H9 (cell line): ENCODE data around the gene SLC25A42. TPM values are rescaled to one million over a fixed set of nuclear protein-coding genes. Genes with fewer than 3 reads are reported as not detected.

Experiments
- DNase-seq: peaks from one replicate; pipeline ENCODE4 v3.0.0-alpha.2; 2017
- H2AFZ ChIP-seq: one replicate; pipeline ENCODE4 v1.6.1; 2013; ENCODE audit warnings: mild to moderate bottlenecking, low read length, control low read depth, moderate library complexity
- H2AK5ac ChIP-seq: 2 replicates; pipeline ENCODE4 v1.6.1; 2013; ENCODE audit warnings: low read length, control low read depth, mixed read lengths; ENCODE audit not compliant: insufficient read length
- H2BK120ac ChIP-seq: one replicate; pipeline ENCODE4 v1.6.1; 2013; ENCODE audit warnings: low read depth, mild to moderate bottlenecking, low read length, control low read depth, inconsistent platforms; ENCODE audit not compliant: poor library complexity, severe bottlenecking
- H2BK12ac ChIP-seq: 2 replicates; pipeline ENCODE4 v1.6.1; 2013; ENCODE audit warnings: low read length, control low read depth, mixed read lengths, low read depth; ENCODE audit not compliant: insufficient read length
- H2BK15ac ChIP-seq: 2 replicates; pipeline ENCODE4 v1.6.1; 2013; ENCODE audit warnings: low read depth, low read length, control low read depth
- H2BK20ac ChIP-seq: one replicate; pipeline ENCODE4 v1.6.1; 2013; ENCODE audit warnings: low read depth, mild to moderate bottlenecking, low read length, control low read depth, inconsistent platforms; ENCODE audit not compliant: poor library complexity, severe bottlenecking
- H2BK5ac ChIP-seq: 2 replicates; pipeline ENCODE4 v1.6.1; 2013; ENCODE audit warnings: low read length, control low read depth, mixed read lengths; ENCODE audit not compliant: insufficient read length
- H3K14ac ChIP-seq: 2 replicates; pipeline ENCODE4 v1.6.1; 2013; ENCODE audit warnings: low read length, control low read depth; ENCODE audit not compliant: insufficient read depth
- H3K18ac ChIP-seq: 2 replicates; pipeline ENCODE4 v1.6.1; 2013; ENCODE audit warnings: low read depth, mild to moderate bottlenecking, mixed read lengths, low read length, control low read depth; ENCODE audit not compliant: insufficient read length
- H3K23ac ChIP-seq: 2 replicates; pipeline ENCODE4 v1.6.1; 2013; ENCODE audit warnings: low read length, control low read depth, mixed read lengths, low read depth; ENCODE audit not compliant: insufficient read length
- H3K23me2 ChIP-seq: 2 replicates; pipeline ENCODE4 v1.6.1; 2013; ENCODE audit warnings: low read depth, mild to moderate bottlenecking, mixed read lengths, low read length, control low read depth; ENCODE audit not compliant: insufficient read length, poor library complexity, severe bottlenecking
- H3K27ac ChIP-seq: 2 replicates; pipeline ENCODE4 v1.5.1; 2013; ENCODE audit warnings: low read length, control low read depth, mixed read lengths, low read depth; ENCODE audit not compliant: insufficient read length
- H3K27me3 ChIP-seq: 2 replicates; pipeline ENCODE4 v1.6.1; 2013; ENCODE audit warnings: low read length, control low read depth, inconsistent platforms; ENCODE audit not compliant: insufficient read depth
- H3K4ac ChIP-seq: 2 replicates; pipeline ENCODE4 v1.6.1; 2013; ENCODE audit warnings: low read depth, mild to moderate bottlenecking, control low read depth, inconsistent platforms, low read length, moderate library complexity
- H3K4me1 ChIP-seq: 2 replicates; pipeline ENCODE4 v1.6.1; 2013; ENCODE audit warnings: low read length, control low read depth, inconsistent platforms; ENCODE audit not compliant: insufficient read depth
- H3K4me2 ChIP-seq: 2 replicates; pipeline ENCODE4 v1.6.1; 2013; ENCODE audit warnings: low read length, control low read depth, mixed read lengths; ENCODE audit not compliant: insufficient read length, insufficient read depth
- H3K56ac ChIP-seq: 2 replicates; pipeline ENCODE4 v1.6.1; 2013; ENCODE audit warnings: low read depth, mild to moderate bottlenecking, mixed read lengths, low read length, control low read depth; ENCODE audit not compliant: insufficient read length
- H3K79me1 ChIP-seq: 2 replicates; pipeline ENCODE4 v1.6.1; 2013; ENCODE audit warnings: low read depth, mild to moderate bottlenecking, moderate library complexity, low read length, control low read depth, inconsistent platforms; ENCODE audit not compliant: insufficient read depth, poor library complexity, severe bottlenecking
- H3K79me2 ChIP-seq: 2 replicates; pipeline ENCODE4 v1.6.1; 2013; ENCODE audit warnings: low read length, control low read depth, inconsistent platforms; ENCODE audit not compliant: insufficient read depth
- H3K9ac ChIP-seq: 2 replicates; pipeline ENCODE4 v1.6.1; 2013; ENCODE audit warnings: low read length, control low read depth, mixed read lengths; ENCODE audit not compliant: insufficient read length; ENCODE audit errors: extremely low read depth
- H3K9me3 ChIP-seq: one replicate; pipeline ENCODE4 v1.6.1; 2013; ENCODE audit warnings: low read depth, low read length, inconsistent platforms; ENCODE audit not compliant: control insufficient read depth
- H3T11ph ChIP-seq: one replicate; pipeline ENCODE4 v1.6.1; 2013; ENCODE audit warnings: mild to moderate bottlenecking, low read length, control low read depth, inconsistent platforms
- H4K20me1 ChIP-seq: one replicate; pipeline ENCODE4 v1.6.1; 2013; ENCODE audit not compliant: control insufficient read depth, insufficient read length, insufficient read depth
- H4K5ac ChIP-seq: 2 replicates; pipeline ENCODE4 v1.6.1; 2013; ENCODE audit warnings: low read depth, mild to moderate bottlenecking, mixed read lengths, low read length, control low read depth; ENCODE audit not compliant: insufficient read length
- H4K8ac ChIP-seq: replicated peaks from 2 replicates; pipeline ENCODE4 v1.6.1; 2013; ENCODE audit warnings: low read length, control low read depth, mixed read lengths, low read depth; ENCODE audit not compliant: insufficient read length
- H4K91ac ChIP-seq: 2 replicates; pipeline ENCODE4 v1.6.1; 2013; ENCODE audit warnings: low read depth, mild to moderate bottlenecking, moderate library complexity, mixed read lengths, low read length, control low read depth; ENCODE audit not compliant: insufficient read length
- H3K27ac Mint-ChIP-seq, 3 experiments: 2 replicates in 2 of 3; 3 replicates in 1 of 3; pipeline ENCODE4 v1.8.0; 2020 to 2021; ENCODE audit warnings: mixed read lengths in 3 of 3, mild to moderate bottlenecking in 1 of 3, moderate library complexity in 1 of 3
- H3K27me3 Mint-ChIP-seq: 2 replicates; pipeline ENCODE4 v1.8.0; 2021; ENCODE audit warnings: low read depth, mild to moderate bottlenecking, moderate library complexity, mixed read lengths
- H3K36me3 Mint-ChIP-seq, 3 experiments: 2 replicates in 2 of 3; 3 replicates in 1 of 3; pipeline ENCODE4 v1.8.0; 2020 to 2021; ENCODE audit warnings: low read depth in 3 of 3, mixed read lengths in 3 of 3; ENCODE audit not compliant: insufficient read depth in 1 of 3
- H3K4me1 Mint-ChIP-seq, 2 experiments: 2 replicates each; pipeline ENCODE4 v1.8.0; 2020; ENCODE audit warnings: mixed read lengths in 2 of 2
- H3K4me3 Mint-ChIP-seq, 2 experiments: 2 replicates in 1 of 2; 3 replicates in 1 of 2; pipeline ENCODE4 v1.8.0; 2020 to 2021; ENCODE audit warnings: mild to moderate bottlenecking in 2 of 2, mixed read lengths in 2 of 2, moderate library complexity in 1 of 2
- H3K9me3 Mint-ChIP-seq, 2 experiments: 2 replicates in 1 of 2; 3 replicates in 1 of 2; pipeline ENCODE4 v1.8.0; 2020; ENCODE audit warnings: mild to moderate bottlenecking in 2 of 2, mixed read lengths in 2 of 2, moderate library complexity in 1 of 2
- CTCF ChIP-seq: fragments of 200-600 bp; sonication (generic); conservative IDR thresholded peaks from 3 replicates; pipeline ENCODE4 v1.8.0; 2021; ENCODE audit warnings: antibody characterized with exemption, mild to moderate bottlenecking
- WGBS: extraction: QIAGEN DNeasy Blood & Tissue Kit; methylation state at CpG from one replicate; pipeline ENCODE4 v1.1.7; 2013; ENCODE audit warnings: missing lambda C conversion rate, low lambda C conversion rate, mixed read lengths; ENCODE audit not compliant: insufficient read length; ENCODE audit errors: extremely low coverage; 5-methylcytosine and 5-hydroxymethylcytosine counted together
- total RNA-seq: library from RNA; stranded (reverse); gene quantifications from 2 replicates; pipeline ENCODE4 v1.2.1, GENCODE V29; 2021

SLC25A42 gene
- total RNA-seq, 1 experiment from 2014 or later = 3.6 TPM

GRCh38 chr19:19054315-19054938, 9.4 kb upstream of the SLC25A42 start:
- Histone ChIP-seq H3K27me3 (no peaks in the 10 kb centered on the region), H2BK120ac (no peak overlapping the region), H3K79me2 (no peaks in the 10 kb centered on the region), H4K5ac (no peak overlapping the region), H4K20me1 (no peaks in the 10 kb centered on the region), H4K8ac (no peak overlapping the region), H2BK12ac (no peak overlapping the region), H3K56ac (no peak overlapping the region), H3K4ac (no peak overlapping the region), H4K91ac (no peak overlapping the region), H2BK15ac (no peak overlapping the region), H3K27ac (no peak overlapping the region), H2AFZ (no peak overlapping the region), H3K9me3 (no peaks in the 10 kb centered on the region), H3K79me1 (no peaks in the 10 kb centered on the region), H2BK5ac (no peak overlapping the region), H3K14ac (no peak overlapping the region), H3K18ac (no peak overlapping the region), H3K23me2 (no peaks in the 10 kb centered on the region), H3K23ac (no peak overlapping the region), H2AK5ac (no peak overlapping the region), H3T11ph (no peak overlapping the region), H3K9ac (no peak overlapping the region), H2BK20ac (no peak overlapping the region), H3K4me2 (no peak overlapping the region), H3K4me1 (no peaks in the 10 kb centered on the region)
- no peak overlapping the region for H3K27ac Mint-ChIP-seq
- H3K36me3 Mint-ChIP-seq = peaks cover 38 to 89% (median 71%) of the 10 kb centered on the region in 3 experiments
- TF ChIP-seq CTCF = no peak
- no CpG with 5 or more reads among the region's 15 CpGs for WGBS
- H3K27me3 Mint-ChIP-seq = no peaks in the 10 kb centered on the region; the same call in 1 of the 2 replicates
- no peaks in the 10 kb centered on the region for H3K9me3 Mint-ChIP-seq
- no peak overlapping the region for H3K4me3 Mint-ChIP-seq
- DNase-seq = no peak
- H3K4me1 Mint-ChIP-seq = no peaks in the 10 kb centered on the region
